ENCODE measurements around the gene TENM3.
"Not testable (repeated sequence)": the region's sequence is repeated elsewhere in the genome, so short reads cannot be mapped to it uniquely, and the experiment has no call there.

TENM3 gene

GRCh38 chr4:182810103-182810615 lies 567.0 kb downstream of the TENM3 start:
- no peak for DNase-seq (ENCODE audit: low read depth in 2 of 2)

GRCh38 chr4:182812916-182813315 lies 569.7 kb downstream of the TENM3 start:
- DNase-seq (ENCODE audit: low read depth in 2 of 2) = no peak

GRCh38 chr4:182814065-182814464 lies 570.9 kb downstream of the TENM3 start:
- DNase-seq (ENCODE audit: low read depth in 2 of 2) = not testable (repeated sequence)

GRCh38 chr4:182818926-182819730 lies 575.9 kb downstream of the TENM3 start:
- DNase-seq (ENCODE audit: low read depth in 2 of 2) = no peak

GRCh38 chr4:182819751-182820150 lies 576.5 kb downstream of the TENM3 start:
- no peak for DNase-seq (ENCODE audit: low read depth in 2 of 2)

- DNase-seq (ENCODE audit: low read depth in 2 of 2) = no peak
Measured at GRCh38 chr4:182822554-182822953, 579.4 kb downstream of the TENM3 start.

- no peak for DNase-seq (ENCODE audit: low read depth in 2 of 2)
Measured at GRCh38 chr4:182823576-182823975, 580.4 kb downstream of the TENM3 start.

- DNase-seq (ENCODE audit: low read depth in 2 of 2) = no peak
Measured at GRCh38 chr4:182825003-182825402, 581.8 kb downstream of the TENM3 start.

- no peak for DNase-seq (ENCODE audit: low read depth in 2 of 2)
Measured at GRCh38 chr4:182825786-182826185, 582.6 kb downstream of the TENM3 start.

- no peak for DNase-seq (ENCODE audit: low read depth in 2 of 2)
Measured at GRCh38 chr4:182826391-182826790, 583.2 kb downstream of the TENM3 start.

- DNase-seq (ENCODE audit: low read depth in 2 of 2) = no peak
Measured at GRCh38 chr4:182827166-182827565, 584.0 kb downstream of the TENM3 start.

GRCh38 chr4:182827954-182828353 lies 584.8 kb downstream of the TENM3 start:
- DNase-seq (ENCODE audit: low read depth in 2 of 2) = no peak

- DNase-seq (ENCODE audit: low read depth in 2 of 2) = no peak
Measured at GRCh38 chr4:182828360-182829025, 585.3 kb downstream of the TENM3 start.

GRCh38 chr4:182829196-182829595 lies 586.0 kb downstream of the TENM3 start:
- DNase-seq (ENCODE audit: low read depth in 2 of 2) = no peak

GRCh38 chr4:182831376-182831775 lies 588.2 kb downstream of the TENM3 start:
- DNase-seq (ENCODE audit: low read depth in 2 of 2) = no peak

- DNase-seq (ENCODE audit: low read depth in 2 of 2) = no peak
Measured at GRCh38 chr4:182832352-182833120, 589.3 kb downstream of the TENM3 start.

- no peak for DNase-seq (ENCODE audit: low read depth in 2 of 2)
Measured at GRCh38 chr4:182835006-182835740, 592.0 kb downstream of the TENM3 start.

GRCh38 chr4:182837831-182838230 lies 594.6 kb downstream of the TENM3 start:
- no peak for DNase-seq (ENCODE audit: low read depth in 2 of 2)

- DNase-seq (ENCODE audit: low read depth in 2 of 2) = no peak
Measured at GRCh38 chr4:182838535-182838934, 595.3 kb downstream of the TENM3 start.

- no peak for DNase-seq (ENCODE audit: low read depth in 2 of 2)
Measured at GRCh38 chr4:182839256-182839655, 596.1 kb downstream of the TENM3 start.

- no peak for DNase-seq (ENCODE audit: low read depth in 2 of 2)
Measured at GRCh38 chr4:182840108-182840507, 596.9 kb downstream of the TENM3 start.

Data from stimulated activated CD8-positive, alpha-beta memory T cell treated with anti-CD3 and anti-CD28 coated beads, Interleukin-7, amount 100 ng/mL, for 1 hour (primary cell).